ENCODE results near the gene TNXB.

DNA sequence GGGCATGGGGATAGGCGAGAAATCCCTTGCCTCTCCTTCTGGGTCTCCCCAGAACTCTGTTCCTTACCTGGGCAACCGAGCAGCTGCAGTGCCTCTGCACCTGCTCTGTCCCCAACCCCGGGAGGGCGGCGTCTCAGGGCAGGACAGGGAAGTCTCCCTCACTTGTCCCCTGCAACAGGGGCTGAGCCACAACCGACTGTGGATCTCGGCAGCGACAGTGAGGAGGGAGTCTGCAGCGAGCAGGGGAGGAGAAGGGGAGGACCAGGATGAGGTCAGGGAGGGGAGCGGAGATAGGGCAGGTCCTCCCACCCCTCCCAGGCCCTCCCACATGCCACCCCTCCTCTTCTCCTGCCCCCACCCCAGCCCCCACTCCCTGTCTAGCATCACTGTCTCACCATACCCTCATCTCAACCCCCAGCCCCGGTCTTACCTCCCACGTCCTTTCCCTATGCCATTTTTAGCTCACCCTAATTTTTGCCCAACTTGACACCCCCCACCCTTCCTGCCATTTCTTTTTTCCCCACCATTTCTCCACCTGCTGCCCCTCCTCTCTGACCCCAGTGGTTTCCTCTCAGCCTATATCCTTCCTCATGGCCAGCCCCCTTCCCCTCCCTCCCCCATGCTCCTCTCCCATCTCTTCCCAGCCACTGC is at the start of gene TNXB:
- TF ChIP-seq, protein P1, sequence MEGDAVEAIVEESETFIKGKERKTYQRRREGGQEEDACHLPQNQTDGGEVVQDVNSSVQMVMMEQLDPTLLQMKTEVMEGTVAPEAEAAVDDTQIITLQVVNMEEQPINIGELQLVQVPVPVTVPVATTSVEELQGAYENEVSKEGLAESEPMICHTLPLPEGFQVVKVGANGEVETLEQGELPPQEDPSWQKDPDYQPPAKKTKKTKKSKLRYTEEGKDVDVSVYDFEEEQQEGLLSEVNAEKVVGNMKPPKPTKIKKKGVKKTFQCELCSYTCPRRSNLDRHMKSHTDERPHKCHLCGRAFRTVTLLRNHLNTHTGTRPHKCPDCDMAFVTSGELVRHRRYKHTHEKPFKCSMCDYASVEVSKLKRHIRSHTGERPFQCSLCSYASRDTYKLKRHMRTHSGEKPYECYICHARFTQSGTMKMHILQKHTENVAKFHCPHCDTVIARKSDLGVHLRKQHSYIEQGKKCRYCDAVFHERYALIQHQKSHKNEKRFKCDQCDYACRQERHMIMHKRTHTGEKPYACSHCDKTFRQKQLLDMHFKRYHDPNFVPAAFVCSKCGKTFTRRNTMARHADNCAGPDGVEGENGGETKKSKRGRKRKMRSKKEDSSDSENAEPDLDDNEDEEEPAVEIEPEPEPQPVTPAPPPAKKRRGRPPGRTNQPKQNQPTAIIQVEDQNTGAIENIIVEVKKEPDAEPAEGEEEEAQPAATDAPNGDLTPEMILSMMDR (IDR thresholded peaks at IDR 0.05; ENCODE audit: low read length): no peak
- no peak for TF ChIP-seq EZH2 (IDR thresholded peaks at IDR 0.05; ENCODE audit: borderline replicate concordance, low read length)
